Right lobe of liver (tissue), 4 donors: ENCODE data around the gene FKBP5.

Experiments used
- POLR2A ChIP-seq: fragments of 450-650 bp; IDR thresholded peaks from one replicate; pipeline ENCODE4 v1.6.1; 2017; ENCODE audit warnings: antibody characterized with exemption, mild to moderate bottlenecking
- TF ChIP-seq, protein P1 (sequence below), 4 donors: fragments of 200-600 bp in 3 of 4; fragments of 450-650 bp in 1 of 4; IDR thresholded peaks; one replicate each; pipeline versions ENCODE4 v1.5.1 to v1.8.0; 2016 to 2022; ENCODE audit warnings: antibody characterized with exemption in 4 of 4, mild to moderate bottlenecking in 2 of 4
- donor health status: DM: no; HTN: no; CAD: no.
- donor health status: DM: no; HTN: no; CAD: no.
- donor health status: DM: no; HTN: yes; CAD: no.

DNA sequence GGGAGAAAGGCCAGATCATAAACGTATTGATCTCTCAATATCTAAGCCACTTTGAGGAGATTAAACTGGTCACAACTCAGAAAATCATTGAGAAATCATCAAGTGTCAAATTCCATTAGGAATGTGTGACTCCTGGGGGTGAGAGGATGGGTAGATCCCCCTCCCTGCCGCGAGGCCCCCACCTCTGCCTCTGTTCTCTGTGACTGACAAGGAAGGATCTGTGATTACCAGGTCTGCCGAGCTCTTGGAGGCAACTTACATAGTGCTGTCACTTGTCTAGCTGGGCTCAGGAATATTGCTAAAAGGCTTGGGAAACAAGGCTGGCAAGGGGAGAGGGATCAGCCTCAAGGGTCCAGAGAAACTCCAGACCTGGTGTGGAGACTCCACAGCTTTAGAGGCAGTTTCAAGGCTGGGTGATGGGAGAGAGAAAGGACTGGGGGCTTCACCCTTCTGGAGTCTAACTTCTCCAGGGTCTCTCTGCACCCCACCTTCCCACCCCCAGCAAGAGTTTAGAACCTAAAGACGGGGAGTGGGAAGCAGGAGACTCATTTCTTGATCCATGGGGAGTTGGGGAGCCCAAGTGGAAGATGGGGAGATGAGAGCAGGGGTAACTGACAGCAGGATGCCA lies 36.5 kb upstream of the FKBP5 start:
- no peak for TF ChIP-seq POLR2A
- TF ChIP-seq, protein P1, sequence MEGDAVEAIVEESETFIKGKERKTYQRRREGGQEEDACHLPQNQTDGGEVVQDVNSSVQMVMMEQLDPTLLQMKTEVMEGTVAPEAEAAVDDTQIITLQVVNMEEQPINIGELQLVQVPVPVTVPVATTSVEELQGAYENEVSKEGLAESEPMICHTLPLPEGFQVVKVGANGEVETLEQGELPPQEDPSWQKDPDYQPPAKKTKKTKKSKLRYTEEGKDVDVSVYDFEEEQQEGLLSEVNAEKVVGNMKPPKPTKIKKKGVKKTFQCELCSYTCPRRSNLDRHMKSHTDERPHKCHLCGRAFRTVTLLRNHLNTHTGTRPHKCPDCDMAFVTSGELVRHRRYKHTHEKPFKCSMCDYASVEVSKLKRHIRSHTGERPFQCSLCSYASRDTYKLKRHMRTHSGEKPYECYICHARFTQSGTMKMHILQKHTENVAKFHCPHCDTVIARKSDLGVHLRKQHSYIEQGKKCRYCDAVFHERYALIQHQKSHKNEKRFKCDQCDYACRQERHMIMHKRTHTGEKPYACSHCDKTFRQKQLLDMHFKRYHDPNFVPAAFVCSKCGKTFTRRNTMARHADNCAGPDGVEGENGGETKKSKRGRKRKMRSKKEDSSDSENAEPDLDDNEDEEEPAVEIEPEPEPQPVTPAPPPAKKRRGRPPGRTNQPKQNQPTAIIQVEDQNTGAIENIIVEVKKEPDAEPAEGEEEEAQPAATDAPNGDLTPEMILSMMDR (IDR thresholded peaks at IDR 0.05) = no peak
